Heart left ventricle (tissue), 16 donors: ENCODE measurements around the gene PPP1R11. TPM values are rescaled to one million over a fixed set of nuclear protein-coding genes. Genes with fewer than 3 reads are reported as not detected.
A peak's percentile ranks its signal among the peaks of the same experiment; 100 is the strongest.

Source experiments
- ATAC-seq, 4 donors: fragments of 200-7000 bp; cut with Tn5 transposase; one replicate each; pipeline ENCODE4 v1.9.1; 2020 to 2022; ENCODE audit warnings: moderate library complexity in 4 of 4, mild to moderate bottlenecking in 3 of 4, moderate number of reproducible peaks in 1 of 4
- DNase-seq, 5 donors: peaks; one replicate each; pipeline ENCODE4 v3.0.0-alpha.2; 2020
- H3K27ac ChIP-seq, 12 donors: fragments of 200-600 bp; sonication (generic) in 4 of 12; one replicate each; pipeline versions ENCODE4 v1.5.0 to v1.8.0; 2016 to 2022; ENCODE audit warnings: mild to moderate bottlenecking in 2 of 12
- H3K27me3 ChIP-seq, 9 donors: fragments of 200-600 bp; sonication (generic) in 2 of 9; one replicate each; pipeline versions ENCODE4 v1.5.1 to v1.8.0; 2016 to 2022; ENCODE audit warnings: mild to moderate bottlenecking in 3 of 9
- H3K36me3 ChIP-seq, 9 donors: fragments of 200-600 bp; sonication (generic) in 2 of 9; one replicate each; pipeline versions ENCODE4 v1.5.0 to v1.8.0; 2018 to 2022; ENCODE audit warnings: mild to moderate bottlenecking in 2 of 9
- H3K4me1 ChIP-seq, 12 donors: fragments of 200-600 bp; sonication (generic) in 4 of 12; one replicate each; pipeline versions ENCODE4 v1.5.0 to v1.8.0; 2016 to 2022; ENCODE audit warnings: mild to moderate bottlenecking in 3 of 12
- H3K4me3 ChIP-seq, 12 donors: fragments of 200-600 bp; sonication (generic) in 4 of 12; one replicate each; pipeline versions ENCODE4 v1.5.0 to v1.8.0; 2017 to 2022; ENCODE audit warnings: mild to moderate bottlenecking in 9 of 12, moderate library complexity in 4 of 12
- H3K9me3 ChIP-seq, 12 donors: fragments of 200-600 bp; sonication (generic) in 4 of 12; one replicate each; pipeline versions ENCODE4 v1.5.0 to v1.8.0; 2016 to 2022; ENCODE audit warnings: mild to moderate bottlenecking in 1 of 12
- CTCF ChIP-seq, 12 donors: fragments of 200-600 bp; sonication (generic) in 4 of 12; IDR thresholded peaks; one replicate each; pipeline versions ENCODE4 v1.5.0 to v1.8.0; 2018 to 2022; ENCODE audit warnings: antibody characterized with exemption in 12 of 12, mild to moderate bottlenecking in 5 of 12
- POLR2A ChIP-seq, 2 donors: fragments of 450-650 bp; IDR thresholded peaks; one replicate each; pipeline ENCODE4 v1.6.1; 2017; ENCODE audit warnings: antibody characterized with exemption in 2 of 2, mild to moderate bottlenecking in 2 of 2, moderate library complexity in 2 of 2
- WGBS, 4 donors: extraction: QIAGEN DNeasy Blood & Tissue Kit in 2 of 4; methylation state at CpG; one replicate each; pipeline versions ENCODE4 v1.1.5 to v1.1.7; 2013 to 2018; 5-methylcytosine and 5-hydroxymethylcytosine counted together
- intact Hi-C, 10 donors: fragments of 100-400 bp; cut with DNase I; formaldehyde crosslinking; loops; one replicate each; pipeline versions ENCODE4 v1.11.1 to v1.14.2; 2022
- long read RNA-seq, 3 donors: library from polyadenylated mRNA; unstranded; transcript quantifications; one replicate each; pipeline ENCODE4 v2.0.0, GENCODE V29; 2020 to 2021
- polyA plus RNA-seq, 2 donors: library from polyadenylated mRNA; stranded (reverse); fragments of 200-250 nt; gene quantifications; one replicate each; pipeline ENCODE4 v1.2.3, GENCODE V29; 2013
- total RNA-seq, 9 donors: library from RNA; depleted of rRNA in 2 of 9; stranded (reverse); fragments of >200 nt in 2 of 9; fragmentation: NEBNext Ultra II Directional in 3 of 9; extraction: Animal tissue kit (Norgen Biotek cat#: 25700) in 3 of 9; gene quantifications; one replicate each; pipeline versions ENCODE4 v1.1.0 to v1.2.4, GENCODE V29; 2016 to 2023
- donor health status: ischemic (EF 13 %, LVEDD 7.1; RV severe dilation, severe dysfunction).
- donor health status: healthy with polysubstance abuse.
- donor health status: DM: no; HTN: yes; CAD: no.
- donor health status: DM: no; HTN: no; CAD: no.
- donor health status: ischemic (EF 25% LVEDD 6.9; RV normal size, moderate dysfunction).
- donor health status: ischemic (EF 25% LVEDD 5.7; RV mildly dilated, moderate dysfunction).
- donor health status: healthy.
- donor health status: DM: yes; HTN: yes; CAD: no.
- donor health status: ischemic (EF 35%, LVEDD 5.7; RV mildly dilated, moderate dysfunction).
- donor health status: nonischemic (EF 11% LVEDD 7.7; RV severe dilation, severe dysfunction).
- donor health status: DM: yes; HTN: yes; CAD: no.
- donor health status: PGD.
- donor health status: ischemic (EF 29% LVEDD 5.4; RV normal size, mild dysfunction).
- donor health status: nonischemic (EF 23%, LVEDD 6.1; RV moderate dilation, normal function).

Gene PPP1R11
- total RNA-seq (10 to 100 TPM; 41.6 to 64.7 (median 44.9) TPM), polyA plus RNA-seq (10 to 100 TPM; 38.7 to 90.3 TPM)
- long read RNA-seq, donor 1, transcript PPP1R11-205 (3 exons, 1,731 nt): major isoform, 51 of 62 reads
- long read RNA-seq, donor 1, partial matches to known transcripts: 0 of 62 reads
- long read RNA-seq, donor 1, other reads (novel, unspliced or antisense): 6 of 62 reads
- long read RNA-seq, donor 2, transcript PPP1R11-205 (3 exons, 1,731 nt): major isoform, 144 of 152 reads
- long read RNA-seq, donor 2, partial matches to known transcripts: 0 of 152 reads
- long read RNA-seq, donor 2, other reads (novel, unspliced or antisense): 5 of 152 reads
- long read RNA-seq, donor 3, transcript PPP1R11-205 (3 exons, 1,731 nt): major isoform, 55 of 60 reads
- long read RNA-seq, donor 3, partial matches to known transcripts: 2 of 60 reads
- long read RNA-seq, donor 3, other reads (novel, unspliced or antisense): 3 of 60 reads

GRCh38 chr6:30066577-30067459 is at the start of gene PPP1R11:
Gene PPP1R11, plus strand, starts transcription at chr6:30067198. Its CDS starts 213 bp downstream, at chr6:30067411.
- peaks cover 0 to 46% (median 30%) of the 10 kb centered on the region in 12 donors for H3K4me1 ChIP-seq
- H3K27ac ChIP-seq: peak within 1 kb of the TSS; percentile 80 to 95 (median 91)
- H3K27me3 ChIP-seq: peaks cover 0 to 14% (median 8%) of the 10 kb centered on the region in 9 donors
- H3K4me3 ChIP-seq: peak within 1 kb of the TSS; percentile 51 to 86 (median 74)
- DNase-seq (peak; percentile 98 to 99 (median 99)), ATAC-seq (peak; percentile 99)
- H3K36me3 ChIP-seq: peaks cover 0 to 35% (median 24%) of the 10 kb centered on the region in 9 donors
- peak in 1 of 12 donors; percentile 6 for TF ChIP-seq CTCF (IDR thresholded peaks at IDR 0.05)
- TF ChIP-seq POLR2A (IDR thresholded peaks at IDR 0.05): peak in 1 of 2 donors; percentile 78
- 0 to 1% (median 0%) methylated on average over 45 to 46 of the region's 46 CpGs for WGBS, 4 donors
- intact Hi-C loops: loop anchor here in 7 of 10 donors (2.0 to 10.0 kb wide), 4 partner anchors 34 to 258 kb away; partner anchors contain the start of gene TRIM39 (in 1 of the 7)
- no peaks in the 10 kb centered on the region for H3K9me3 ChIP-seq

- no peak overlapping the region for H3K4me3 ChIP-seq
- no peak overlapping the region for H3K27ac ChIP-seq
- 97 to 100% (median 99%) methylated on average over 2 of the region's 2 CpGs for WGBS, 4 donors
- no peaks in the 10 kb centered on the region for H3K4me1 ChIP-seq
- no peak for DNase-seq
- no peaks in the 10 kb centered on the region for H3K9me3 ChIP-seq
- TF ChIP-seq POLR2A (IDR thresholded peaks at IDR 0.05) (no peak), CTCF (IDR thresholded peaks at IDR 0.05) (no peak)
- no peak for ATAC-seq
- peaks cover 0 to 27% (median 6%) of the 10 kb centered on the region in 9 donors for H3K36me3 ChIP-seq
- no peaks in the 10 kb centered on the region for H3K27me3 ChIP-seq
- intact Hi-C loops: loop anchor here in 5 of 10 donors (10.0 kb wide), 1 partner anchor 315 kb away; no protein-coding TSS in a partner anchor
These were observed 47.2 kb upstream of the PPP1R11 start for GRCh38 chr6:30019819-30020218.

GRCh38 chr6:30020626-30021025 is 46.4 kb upstream of the PPP1R11 start:
- no peaks in the 10 kb centered on the region for H3K9me3 ChIP-seq
- TF ChIP-seq CTCF (IDR thresholded peaks at IDR 0.05): no peak
- no peak for TF ChIP-seq POLR2A (IDR thresholded peaks at IDR 0.05)
- H3K27ac ChIP-seq: no peak overlapping the region
- ATAC-seq (no peak), DNase-seq (no peak)
- H3K4me3 ChIP-seq: no peak overlapping the region
- H3K27me3 ChIP-seq: no peaks in the 10 kb centered on the region
- intact Hi-C loops: no loop called here
- H3K36me3 ChIP-seq: peaks cover 0 to 27% (median 6%) of the 10 kb centered on the region in 9 donors
- H3K4me1 ChIP-seq: no peaks in the 10 kb centered on the region
- 52 to 94% (median 91%) methylated on average over 1 of the region's 1 CpG for WGBS, 4 donors
